K562 treated with DMSO at 1 percent for 12 hours (cell line): Measurements from ENCODE around the gene SHISA4. TPM values are rescaled to one million over a fixed set of nuclear protein-coding genes. Genes with fewer than 3 reads are reported as not detected.

Experiments used
- total RNA-seq: library from RNA; unstranded; fragments of 300-600 nt; gene quantifications from 2 replicates; pipeline ENCODE4 v1.2.3, GENCODE V29; 2022; ENCODE audit not compliant: insufficient read depth

SHISA4 gene
- total RNA-seq = 2.0 and 2.9 TPM in 2 replicates

GRCh38 chr1:201888282-201889089 lies at the start of gene SHISA4:
Gene SHISA4, plus strand, starts transcription at chr1:201888898. Its CDS starts 97 bp downstream, at chr1:201888995.

Other genes starting within 250 kb of the SHISA4 start
- 16.4 and 58.9 TPM in 2 replicates for gene IPO9, start 59.7 kb upstream of the SHISA4 start, total RNA-seq
- 1.4 and 3.1 TPM in 2 replicates for gene LMOD1, start 57.6 kb downstream of the SHISA4 start, total RNA-seq
- gene TIMM17A, start 66.6 kb downstream of the SHISA4 start, total RNA-seq = 82.6 and 95.4 TPM in 2 replicates
- 113 and 188 TPM in 2 replicates for gene RNPEP, start 93.8 kb downstream of the SHISA4 start, total RNA-seq
- 0.85 and 2.0 TPM in 2 replicates for gene ELF3, start 121.7 kb downstream of the SHISA4 start, total RNA-seq
- gene GPR37L1, start 234.0 kb downstream of the SHISA4 start, total RNA-seq = not detected in 2 replicates